ENCODE data around the gene SLC12A5. TPM values are rescaled to one million over a fixed set of nuclear protein-coding genes. Genes with fewer than 3 reads are reported as not detected.

SLC12A5 gene
- total RNA-seq, 1 donor from 2014 or later, result 3.9 TPM

DNA sequence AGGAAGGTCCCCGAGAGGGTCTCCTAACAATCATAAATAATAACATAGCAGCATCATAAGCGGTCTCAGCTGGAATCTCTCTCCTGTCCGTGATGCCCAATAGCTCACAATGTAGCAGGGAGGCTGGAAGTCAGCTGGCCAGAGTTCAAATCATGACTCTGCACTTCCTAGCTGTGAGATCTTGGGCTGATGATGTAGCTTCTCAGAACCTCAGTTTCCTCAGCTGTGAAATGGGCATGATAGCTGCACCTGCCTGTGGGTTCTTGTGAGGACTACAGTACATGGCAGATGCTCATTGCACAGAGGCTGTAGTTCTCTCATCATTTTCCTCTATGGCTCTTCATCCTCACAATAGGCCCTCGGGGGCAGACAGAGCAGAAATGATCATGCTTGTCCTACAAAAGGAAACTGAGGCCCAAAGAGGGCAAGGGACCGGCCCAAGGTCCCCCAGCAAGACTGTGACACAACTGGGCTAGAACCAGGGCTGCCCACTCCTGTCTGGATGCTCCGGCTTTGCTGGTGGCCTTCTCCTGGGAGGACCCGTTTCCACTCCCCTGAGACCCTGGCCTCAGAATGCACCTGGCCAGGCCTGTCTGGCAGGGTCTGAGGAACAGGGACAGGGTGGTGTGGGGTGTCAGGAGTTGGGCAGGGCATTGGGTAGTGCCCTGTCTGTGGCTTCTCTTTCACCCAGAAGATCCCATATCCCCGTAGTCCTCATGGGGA is 17.7 kb downstream of the SLC12A5 start:
- ATAC-seq, result no peak
- no peak for DNase-seq (ENCODE audit: low spot score)
- intact Hi-C loops (cut with DNase I), result no loop called here

DNA sequence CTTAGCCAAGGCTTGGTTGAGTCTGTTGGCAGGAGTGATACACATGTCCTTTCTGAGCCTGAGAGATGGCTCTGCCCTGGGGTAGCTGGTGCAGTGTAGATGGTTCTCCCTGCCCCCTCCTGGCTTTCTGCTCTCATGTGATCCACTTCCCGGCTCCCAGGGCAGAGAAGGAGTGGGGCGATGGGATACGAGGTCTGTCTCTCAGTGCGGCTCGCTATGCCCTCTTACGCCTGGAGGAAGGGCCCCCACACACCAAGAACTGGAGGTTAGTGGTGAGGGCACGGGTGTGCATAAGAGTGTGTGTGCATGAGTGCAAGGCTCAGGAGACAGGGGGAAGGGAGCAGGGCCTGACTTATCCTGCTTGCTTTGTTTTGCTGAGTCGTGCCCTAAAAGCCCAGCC is 18.8 kb downstream of the SLC12A5 start:
- DNase-seq (ENCODE audit: low spot score) (no peak), ATAC-seq (no peak)
- intact Hi-C loops (cut with DNase I), result no loop called here

DNA sequence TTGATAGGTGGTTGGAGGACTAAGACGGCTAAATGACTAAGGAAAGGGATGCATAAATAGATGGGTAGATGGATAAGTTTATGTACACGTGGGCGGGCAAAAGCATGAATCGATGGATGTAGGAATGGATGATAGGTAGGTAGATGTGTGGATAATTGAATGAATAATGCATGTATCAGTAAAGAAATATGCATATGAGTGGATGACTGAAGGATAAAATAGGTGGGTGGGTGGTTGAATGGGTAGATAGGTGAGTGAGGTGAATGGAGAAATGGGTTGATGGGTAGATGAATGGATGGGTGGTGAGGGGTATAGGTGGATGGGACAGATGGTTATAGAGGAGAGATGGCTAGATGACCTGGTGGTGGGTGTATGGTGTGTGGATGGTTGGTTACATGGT is 20.2 kb downstream of the SLC12A5 start:
- ATAC-seq (no peak), DNase-seq (ENCODE audit: low spot score) (no peak)
- intact Hi-C loops (cut with DNase I), result no loop called here

DNA sequence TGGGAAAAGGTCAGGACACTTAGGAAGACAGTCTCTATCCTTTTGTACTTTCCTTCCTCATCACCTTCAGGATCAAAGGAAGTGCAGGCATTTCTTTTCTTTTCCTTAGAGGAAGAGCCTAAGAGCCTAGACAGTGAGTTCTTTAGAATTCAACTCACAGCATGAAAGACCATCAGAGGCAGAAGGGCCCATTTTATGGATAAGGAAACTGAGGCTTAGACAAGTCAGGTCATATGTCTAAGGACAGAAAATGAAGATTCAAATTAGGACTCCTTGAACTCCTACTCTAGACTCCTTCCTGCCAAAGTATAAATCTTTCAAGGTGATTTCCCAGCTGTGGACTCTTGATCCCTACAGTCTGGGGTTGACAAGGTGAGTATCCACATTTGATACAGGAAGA is 20.8 kb downstream of the SLC12A5 start:
- ATAC-seq (no peak), DNase-seq (ENCODE audit: low spot score) (no peak)
- intact Hi-C loops (cut with DNase I), result no loop called here

DNA sequence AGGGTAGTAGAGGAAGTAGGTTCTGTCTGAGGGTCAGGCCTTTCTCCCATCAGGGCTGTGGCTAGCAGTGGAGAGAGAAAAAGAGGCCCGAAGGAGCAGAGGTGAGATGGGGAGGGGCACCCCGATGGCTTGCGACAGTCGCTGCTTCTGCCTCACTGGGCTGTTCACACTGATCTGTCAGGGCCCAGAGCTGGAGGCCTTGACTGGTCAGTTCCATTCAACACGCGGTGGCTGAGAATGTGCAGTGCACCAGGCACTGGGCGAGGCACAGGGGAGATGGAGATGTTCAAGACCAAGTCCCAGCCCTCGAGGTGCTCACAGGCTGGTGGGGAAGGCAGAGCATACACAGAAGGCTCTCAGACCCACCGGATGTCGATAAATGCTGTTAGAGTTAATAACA is 21.4 kb downstream of the SLC12A5 start:
- ATAC-seq (no peak), DNase-seq (ENCODE audit: low spot score) (no peak)
- intact Hi-C loops (cut with DNase I), result no loop called here

DNA sequence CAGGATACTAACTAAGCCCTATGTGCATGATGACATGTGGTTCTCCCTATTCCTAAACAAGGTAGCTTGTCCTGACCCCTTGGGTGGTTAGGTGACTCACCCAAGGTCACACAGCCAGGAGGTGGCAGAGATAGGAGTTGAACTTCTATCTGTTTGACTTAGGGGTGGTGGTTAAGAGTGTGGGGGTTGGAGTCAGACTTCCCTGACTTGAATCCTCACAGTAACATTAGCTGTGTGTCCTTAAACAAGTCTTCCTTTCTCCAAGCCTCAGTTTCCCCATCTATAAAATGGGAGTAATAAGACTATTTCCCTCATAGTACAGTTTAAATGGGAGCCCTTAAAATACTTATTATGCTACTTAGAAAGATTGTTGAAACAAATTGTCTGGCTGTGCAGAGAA is 21.9 kb downstream of the SLC12A5 start:
- intact Hi-C loops (cut with DNase I), result no loop called here
- no peak for DNase-seq (ENCODE audit: low spot score)
- no peak for ATAC-seq

DNA sequence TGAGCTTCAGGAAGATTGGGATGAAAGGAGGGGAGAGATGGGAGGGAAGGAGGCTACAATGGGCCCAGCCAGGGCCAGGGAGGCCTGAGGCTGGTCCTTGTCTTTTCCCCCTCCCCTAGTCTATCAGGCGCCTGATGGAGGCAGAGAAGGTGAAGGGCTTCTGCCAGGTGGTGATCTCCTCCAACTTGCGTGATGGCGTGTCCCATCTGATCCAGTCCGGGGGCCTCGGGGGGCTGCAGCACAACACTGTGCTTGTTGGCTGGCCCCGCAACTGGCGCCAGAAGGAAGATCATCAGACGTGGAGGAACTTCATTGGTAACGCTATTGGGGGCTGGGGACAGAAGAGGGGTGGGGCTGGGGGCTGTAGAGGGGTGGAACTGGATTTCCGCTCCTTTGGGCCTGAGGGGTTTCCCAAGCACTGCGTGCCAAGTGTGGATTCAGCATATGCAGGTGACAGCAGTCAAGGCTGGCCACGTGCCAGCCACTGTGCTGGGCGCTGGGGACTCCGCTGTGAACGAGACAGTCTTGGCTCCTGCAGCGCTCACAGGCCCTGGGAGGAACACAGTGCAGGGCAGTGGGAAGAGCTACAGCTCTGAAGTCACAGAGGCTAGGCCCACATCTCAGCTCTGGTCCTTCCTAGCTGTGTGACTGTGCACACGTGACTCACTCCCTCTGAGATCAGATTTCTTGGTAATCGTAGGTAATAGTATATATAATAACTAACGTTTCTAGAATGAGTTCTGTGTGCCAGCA is 22.7 kb downstream of the SLC12A5 start:
- ATAC-seq, result no peak
- intact Hi-C loops (cut with DNase I), result no loop called here
- no peak for DNase-seq (ENCODE audit: low spot score)

DNA sequence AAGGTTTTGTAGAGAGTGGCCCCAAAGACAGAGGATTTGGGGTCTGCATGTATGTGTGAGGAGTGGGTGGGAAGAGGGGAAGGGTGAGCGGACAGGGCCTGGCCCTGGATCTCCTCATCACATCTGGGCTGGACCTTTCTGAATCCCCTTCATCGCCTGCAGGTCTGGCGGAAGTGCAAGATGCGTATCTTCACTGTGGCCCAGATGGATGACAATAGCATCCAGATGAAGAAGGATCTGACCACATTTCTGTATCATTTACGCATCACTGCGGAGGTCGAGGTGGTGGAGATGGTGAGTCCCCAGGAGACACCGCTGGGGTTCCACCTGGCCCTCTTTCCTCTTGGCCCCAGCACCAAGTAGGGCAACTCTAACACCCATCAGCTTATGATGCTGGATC is 24.4 kb downstream of the SLC12A5 start:
- DNase-seq (ENCODE audit: low spot score) (no peak), ATAC-seq (no peak)
- intact Hi-C loops (cut with DNase I), result no loop called here

DNA sequence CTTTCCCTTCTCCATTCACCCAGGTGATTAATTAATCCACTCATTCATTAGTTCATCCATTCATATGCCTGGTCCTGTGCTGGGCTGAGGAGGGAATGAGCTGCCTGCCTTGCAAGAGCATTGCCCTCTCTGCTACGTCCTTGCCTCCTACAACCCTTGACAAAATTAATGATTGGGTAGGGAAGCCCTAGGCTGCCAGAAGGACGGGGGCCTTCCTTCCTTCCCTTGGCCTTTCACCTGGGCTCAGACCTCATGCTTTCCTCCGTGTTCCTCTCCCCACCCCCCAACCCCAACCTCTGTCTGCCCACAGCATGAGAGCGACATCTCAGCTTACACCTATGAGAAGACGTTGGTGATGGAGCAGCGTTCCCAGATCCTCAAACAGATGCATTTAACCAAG is 25.6 kb downstream of the SLC12A5 start:
- no peak for DNase-seq (ENCODE audit: low spot score)
- ATAC-seq, result no peak
- intact Hi-C loops (cut with DNase I), result no loop called here

DNA sequence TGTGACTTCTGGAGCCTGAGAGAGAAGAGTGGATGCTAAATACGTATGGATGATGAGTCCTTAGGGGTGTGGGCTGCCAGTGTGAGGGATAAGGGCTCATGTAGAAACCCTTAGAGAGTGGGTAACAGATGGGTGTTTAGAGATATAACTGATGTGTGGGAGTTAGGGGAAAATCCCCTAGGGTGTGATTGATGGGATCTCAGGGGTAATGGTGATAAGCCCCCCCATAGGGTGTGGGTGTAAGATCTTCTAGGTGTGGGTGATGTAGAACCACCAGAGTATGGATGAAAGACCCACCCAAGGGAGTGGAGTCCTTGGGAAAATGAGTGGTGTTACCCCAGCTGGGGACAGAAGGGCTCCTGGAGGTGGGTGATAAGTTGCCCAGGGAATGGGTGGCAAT is 26.3 kb downstream of the SLC12A5 start:
- intact Hi-C loops (cut with DNase I), result no loop called here
- ATAC-seq, result no peak
- DNase-seq (ENCODE audit: low spot score), result no peak

DNA sequence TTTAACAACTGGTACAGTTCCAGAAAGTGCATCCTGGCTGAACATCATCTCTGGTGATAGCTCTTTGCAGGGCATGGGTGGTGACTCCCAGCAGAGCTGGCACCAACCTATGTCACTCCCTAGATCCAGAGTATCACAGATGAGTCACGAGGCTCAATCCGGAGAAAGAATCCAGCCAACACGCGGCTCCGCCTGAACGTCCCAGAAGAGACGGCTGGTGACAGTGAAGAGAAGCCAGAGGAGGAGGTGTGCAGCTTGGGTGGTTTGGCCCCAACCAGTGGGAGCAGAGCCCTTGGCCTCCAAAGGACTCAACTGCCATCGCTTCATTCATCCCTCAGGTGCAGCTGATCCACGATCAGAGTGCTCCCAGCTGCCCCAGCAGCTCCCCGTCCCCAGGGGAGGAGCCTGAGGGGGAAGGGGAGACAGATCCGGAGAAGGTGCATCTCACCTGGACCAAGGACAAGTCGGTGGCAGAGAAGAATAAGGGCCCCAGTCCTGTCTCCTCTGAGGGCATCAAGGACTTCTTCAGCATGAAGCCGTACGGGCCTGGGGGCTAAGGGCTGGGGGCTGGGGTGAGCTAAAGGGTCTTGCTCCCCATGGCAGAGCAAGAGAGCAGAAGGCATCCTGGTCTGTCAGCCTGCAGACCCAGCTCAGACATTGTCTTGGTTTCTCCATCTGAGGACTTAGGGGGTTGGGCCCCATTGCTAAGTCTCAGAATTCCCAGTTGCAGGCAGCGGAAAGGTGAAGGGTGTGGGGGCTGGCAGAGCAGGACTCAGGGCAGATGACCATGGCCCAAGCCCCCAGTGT is 27.2 kb downstream of the SLC12A5 start:
- DNase-seq (ENCODE audit: low spot score) (no peak), ATAC-seq (no peak)
- intact Hi-C loops (cut with DNase I), result no loop called here

DNA sequence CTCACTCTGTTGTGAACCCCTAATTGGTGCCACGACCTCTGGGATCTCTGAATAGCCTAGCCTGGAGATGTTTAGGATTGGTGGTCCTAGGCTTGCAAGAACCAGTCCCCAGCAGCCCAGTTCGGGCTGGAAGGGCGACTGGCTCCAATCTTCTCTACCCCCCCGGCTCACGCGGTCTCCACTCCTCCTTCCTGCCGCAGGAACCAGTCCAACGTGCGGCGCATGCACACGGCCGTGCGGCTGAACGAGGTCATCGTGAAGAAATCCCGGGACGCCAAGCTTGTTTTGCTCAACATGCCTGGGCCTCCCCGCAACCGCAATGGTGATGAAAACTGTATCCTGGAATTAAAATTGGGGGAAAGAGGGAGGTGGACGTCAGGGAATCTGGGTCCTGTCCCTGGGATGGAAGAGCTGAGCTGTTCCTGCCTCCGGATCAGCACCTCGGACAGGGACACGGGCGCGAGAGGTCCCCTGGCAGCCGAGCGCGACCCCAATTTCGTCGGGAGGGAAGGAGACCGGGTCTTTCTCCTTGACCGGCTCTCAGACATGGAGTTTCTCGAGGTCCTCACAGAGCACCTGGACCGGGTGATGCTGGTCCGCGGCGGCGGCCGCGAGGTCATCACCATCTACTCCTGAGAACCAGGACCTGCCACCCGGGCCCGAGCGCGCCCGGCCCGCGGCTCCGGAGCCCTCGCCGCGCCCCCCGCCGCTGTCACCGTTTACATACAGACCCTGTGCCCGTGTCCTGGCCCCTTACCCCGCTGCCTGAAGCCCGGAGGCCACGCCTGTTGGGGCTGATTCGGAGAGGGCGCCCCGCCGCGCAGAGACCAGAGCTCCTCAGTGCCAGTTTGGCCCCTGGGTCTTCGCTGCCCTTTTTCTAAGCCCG is 28.2 kb downstream of the SLC12A5 start:
- ATAC-seq (peak; percentile 55), DNase-seq (ENCODE audit: low spot score) (peak; percentile 80)
- intact Hi-C loops (cut with DNase I), result no loop called here

DNA sequence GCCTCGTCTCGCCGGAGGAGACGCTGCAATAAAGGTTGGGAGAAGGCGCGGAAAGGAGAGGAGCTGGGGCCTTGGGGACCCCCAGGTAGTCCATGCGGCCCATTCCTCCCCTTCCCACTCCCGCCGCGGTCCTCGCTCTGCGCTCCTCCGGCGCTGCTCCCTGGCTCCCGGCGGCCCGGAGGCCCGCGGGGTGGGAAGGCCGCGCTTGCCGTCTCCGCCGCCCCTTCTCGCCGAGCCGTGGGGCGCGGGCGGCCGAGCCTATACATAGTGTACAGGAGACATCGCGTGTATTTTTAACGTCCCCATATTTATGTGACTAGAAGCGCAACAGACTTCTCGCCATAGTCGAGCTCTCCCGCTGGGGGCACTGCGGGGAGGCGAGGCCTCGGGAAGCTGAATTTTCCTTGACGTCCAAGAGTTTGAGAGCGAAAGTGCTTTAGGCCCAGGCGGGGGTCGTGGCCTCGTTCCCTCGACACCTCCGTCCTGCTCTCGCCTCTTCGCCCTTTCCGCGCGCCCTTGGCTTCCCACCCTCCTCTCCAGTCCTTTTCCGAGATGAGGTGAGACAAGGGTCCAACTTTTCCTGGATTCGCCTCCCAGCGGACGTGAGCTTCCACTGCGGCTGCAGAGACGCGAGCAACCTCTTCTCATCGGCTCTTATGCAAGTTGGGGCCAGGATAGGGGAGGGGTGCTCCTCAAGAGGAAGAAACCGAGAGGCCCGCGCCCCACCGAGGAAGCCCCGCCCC is 29.0 kb downstream of the SLC12A5 start:
- peak; percentile 27 for ATAC-seq
- DNase-seq (ENCODE audit: low spot score), result peak; percentile 74
- intact Hi-C loops (cut with DNase I), result no loop called here

DNA sequence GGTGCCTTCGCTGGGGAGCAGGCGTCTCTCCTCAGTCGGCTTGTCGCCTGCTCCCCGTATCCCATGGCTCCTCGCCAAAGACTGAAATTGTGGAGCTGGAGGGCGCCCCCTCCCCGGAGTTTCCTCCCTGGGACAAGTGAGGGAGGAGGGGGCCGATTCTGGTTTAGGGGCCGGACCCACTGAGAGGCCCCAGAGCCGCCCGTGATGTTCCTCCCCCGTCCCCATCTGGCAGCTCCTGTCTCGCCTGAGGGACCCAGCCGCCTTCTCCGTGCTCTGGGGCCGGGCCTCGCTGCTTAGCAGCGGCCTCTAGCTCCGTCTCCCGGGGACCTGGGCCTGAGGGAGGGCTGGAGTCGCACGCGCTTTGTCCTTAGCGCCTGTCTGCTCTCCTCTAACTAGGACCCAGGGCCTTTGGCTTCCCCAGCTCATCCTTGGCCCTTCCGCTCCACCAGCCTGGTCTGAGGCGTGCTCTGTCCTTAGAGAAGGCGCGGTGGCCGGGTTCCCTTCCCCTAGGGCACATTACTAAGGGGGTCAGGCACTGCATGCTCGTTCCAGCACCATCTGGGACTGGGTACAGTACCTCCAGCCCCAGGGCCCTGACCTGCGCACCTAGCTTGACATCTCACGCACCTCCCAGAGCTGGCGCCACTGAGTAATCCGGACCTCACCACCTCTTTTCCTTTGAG is 29.7 kb downstream of the SLC12A5 start:
- DNase-seq (ENCODE audit: low spot score), result no peak
- ATAC-seq, result peak; percentile 10
- intact Hi-C loops (cut with DNase I), result no loop called here

DNA sequence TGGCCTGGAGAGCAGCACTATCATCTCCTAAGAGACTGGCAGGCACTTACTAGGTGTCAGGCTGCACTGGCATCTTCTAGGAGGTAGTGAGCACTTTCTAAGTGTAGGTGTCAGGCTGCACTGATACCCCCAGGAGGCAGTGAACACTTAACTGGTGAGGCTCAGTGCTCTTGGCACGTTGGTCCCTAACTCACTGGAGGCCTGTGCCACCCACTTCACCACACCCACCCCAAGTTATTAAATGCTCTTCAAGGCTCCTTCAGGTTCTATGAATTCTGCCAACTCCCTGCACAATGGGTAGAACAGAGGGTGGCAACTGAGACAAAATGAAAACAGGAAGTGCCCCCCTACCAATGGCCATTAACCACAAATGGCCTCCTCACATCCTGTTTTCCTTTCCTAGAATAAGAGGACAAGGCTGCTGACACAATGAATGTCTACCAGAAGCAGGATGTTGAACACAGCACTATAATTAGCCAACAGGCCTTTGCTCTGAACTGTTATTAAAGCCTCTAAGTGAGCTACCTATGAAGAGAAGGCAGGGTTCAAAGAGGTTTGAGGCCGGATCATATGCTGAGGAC is 31.4 kb downstream of the SLC12A5 start:
- intact Hi-C loops (cut with DNase I), result no loop called here
- DNase-seq (ENCODE audit: low spot score) (no peak), ATAC-seq (peak; percentile 24)

DNA sequence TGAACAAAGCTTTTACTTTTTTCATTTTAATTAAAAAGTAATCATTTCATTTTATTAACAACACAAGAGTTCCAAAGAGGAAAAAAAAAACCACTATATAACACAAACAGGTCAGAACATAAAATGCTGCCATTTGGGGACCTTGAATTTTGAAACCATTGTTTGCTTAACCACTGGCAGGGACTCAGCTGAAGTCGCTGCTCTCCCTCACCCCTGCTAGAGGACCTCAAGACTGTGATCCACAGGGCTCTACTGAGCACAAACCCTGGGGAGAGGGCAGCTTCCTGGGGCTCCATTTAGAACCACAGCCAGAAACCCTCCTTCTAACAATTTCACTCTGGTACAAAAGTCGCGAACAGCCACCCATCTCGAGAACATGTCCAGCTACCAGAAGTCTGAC is 32.0 kb downstream of the SLC12A5 start:
- intact Hi-C loops (cut with DNase I), result no loop called here
- DNase-seq (ENCODE audit: low spot score), result no peak
- no peak for ATAC-seq

DNA sequence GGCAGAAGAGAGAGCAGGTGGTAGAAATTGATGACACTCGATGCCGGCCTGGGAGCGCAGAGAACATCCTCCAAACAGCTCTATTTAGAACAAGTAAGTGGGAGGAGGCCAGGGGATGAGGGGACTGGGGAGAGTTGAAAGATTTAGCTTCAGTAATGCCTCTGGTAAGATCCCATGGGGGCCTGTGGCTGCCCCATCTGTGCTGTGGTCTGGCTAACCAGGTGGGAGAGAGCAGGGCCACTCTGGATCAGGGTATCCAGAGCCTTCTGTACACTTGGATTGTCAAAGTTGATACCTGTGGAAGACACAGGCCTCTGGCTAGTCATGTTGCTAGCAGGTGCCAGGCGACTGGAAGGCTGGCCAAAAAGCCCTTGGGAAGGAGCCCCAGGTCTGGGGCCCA is 33.1 kb downstream of the SLC12A5 start:
- intact Hi-C loops (cut with DNase I), result no loop called here
- no peak for DNase-seq (ENCODE audit: low spot score)
- ATAC-seq, result no peak

DNA sequence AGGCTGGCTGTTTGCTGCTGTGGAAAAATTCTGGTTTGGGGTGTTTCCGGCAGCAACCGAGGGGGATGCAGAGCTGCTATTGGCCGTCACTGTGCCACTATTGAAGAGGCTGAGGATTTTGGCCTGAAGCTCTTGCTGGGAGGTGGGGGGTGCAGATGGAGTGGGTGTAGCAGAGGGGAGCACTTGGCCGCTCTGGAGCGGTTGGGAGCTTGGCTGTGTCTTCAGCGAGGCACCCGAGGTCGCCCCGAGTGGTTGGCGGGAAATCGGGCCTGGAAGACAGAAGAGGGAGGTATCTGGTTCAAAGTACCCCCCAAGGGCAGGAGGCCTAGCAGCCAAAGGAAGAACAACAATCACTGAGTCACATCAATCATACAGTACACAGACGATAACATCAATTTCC is 33.6 kb downstream of the SLC12A5 start:
- ATAC-seq (no peak), DNase-seq (ENCODE audit: low spot score) (no peak)
- intact Hi-C loops (cut with DNase I), result no loop called here

Data from sciatic nerve (tissue), 2 donors.